Stimulated activated memory B cell treated with anti-CD40 and anti-IgM and Interleukin-4, amounts not matched to agents 10 μg/mL and 1 μg/mL and 100 μg/mL, for 72 hours (primary cell): Measurements from ENCODE around the gene GALNT7.
"Not testable (repeated sequence)": the region's sequence is repeated elsewhere in the genome, so short reads cannot be mapped to it uniquely, and the experiment has no call there.

Experiments
- ATAC-seq: fragments of 150-1000 bp; cut with Tn5 transposase; 2 replicates; pipeline ENCODE4 v1.10.0; 2021
- H3K27ac Mint-ChIP-seq: one replicate; pipeline ENCODE4 v1.8.0; 2022; ENCODE audit warnings: mild to moderate bottlenecking, mixed read lengths
- H3K27me3 Mint-ChIP-seq: one replicate; pipeline ENCODE4 v1.8.0; 2022; ENCODE audit warnings: mixed read lengths
- H3K36me3 Mint-ChIP-seq: one replicate; pipeline ENCODE4 v1.8.0; 2022; ENCODE audit warnings: mixed read lengths
- H3K4me1 Mint-ChIP-seq: one replicate; pipeline ENCODE4 v1.8.0; 2022; ENCODE audit warnings: mixed read lengths
- H3K4me3 Mint-ChIP-seq: one replicate; pipeline ENCODE4 v1.8.0; 2022; ENCODE audit warnings: mild to moderate bottlenecking, moderate library complexity, mixed read lengths
- H3K9me3 Mint-ChIP-seq: one replicate; pipeline ENCODE4 v1.8.0; 2022; ENCODE audit warnings: mixed read lengths

The GALNT7 gene

DNA sequence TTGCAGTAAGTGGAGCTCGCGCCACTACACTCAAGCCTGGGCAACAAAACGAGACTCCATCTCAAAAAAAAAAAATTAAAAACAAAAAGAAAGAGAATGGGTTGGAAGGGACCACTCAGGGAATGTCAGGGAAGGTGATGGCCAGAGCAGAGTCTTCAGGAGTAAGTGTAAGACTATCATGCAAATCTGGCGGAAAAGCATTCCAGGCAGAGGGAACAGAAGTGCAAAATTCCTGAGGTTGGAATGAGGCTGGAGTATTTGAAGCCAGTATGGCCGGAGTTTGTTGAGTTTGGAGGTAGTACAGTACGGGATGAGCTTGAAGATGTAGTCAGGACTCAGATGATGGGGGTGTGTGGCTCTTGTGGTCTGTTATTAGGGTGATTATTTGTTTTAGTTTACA lies 7.4 kb downstream of the GALNT7 start:
- Mint-ChIP-seq H3K9me3 (no peaks in the 10 kb centered on the region), H3K4me1 (peaks cover 51% of the 10 kb centered on the region), H3K27me3 (no peaks in the 10 kb centered on the region)

DNA sequence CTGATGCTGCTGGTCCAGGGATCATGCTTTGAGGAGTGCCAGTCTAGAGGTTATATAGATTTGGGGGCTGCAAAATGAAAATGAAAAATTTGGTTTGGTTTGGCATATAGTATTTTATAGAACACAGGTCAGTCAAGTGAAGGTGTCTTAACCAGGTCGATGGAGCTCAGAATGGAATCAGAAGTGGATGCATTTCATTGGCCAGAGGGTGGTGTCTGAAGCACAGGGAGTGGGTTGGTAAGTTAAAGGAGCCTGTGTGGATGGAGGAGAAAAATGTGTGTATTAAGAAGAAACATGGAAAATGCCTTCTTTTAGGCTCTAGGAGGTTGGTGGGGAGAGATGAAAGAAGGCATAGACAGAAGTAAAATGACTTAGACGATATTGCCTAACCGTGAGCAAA lies 8.6 kb downstream of the GALNT7 start:
- no peak overlapping the region for H3K4me3 Mint-ChIP-seq
- no peaks in the 10 kb centered on the region for H3K36me3 Mint-ChIP-seq
- H3K4me1 Mint-ChIP-seq = peaks cover 46% of the 10 kb centered on the region
- ATAC-seq = no peak
- no peak overlapping the region for H3K27ac Mint-ChIP-seq
- H3K9me3 Mint-ChIP-seq = no peaks in the 10 kb centered on the region
- H3K27me3 Mint-ChIP-seq = no peaks in the 10 kb centered on the region

More for the DNA sequence above, 7.4 kb downstream of the GALNT7 start:
- Mint-ChIP-seq H3K27ac (no peak overlapping the region), H3K4me3 (no peak overlapping the region), H3K36me3 (no peaks in the 10 kb centered on the region)
- ATAC-seq = no peak

DNA sequence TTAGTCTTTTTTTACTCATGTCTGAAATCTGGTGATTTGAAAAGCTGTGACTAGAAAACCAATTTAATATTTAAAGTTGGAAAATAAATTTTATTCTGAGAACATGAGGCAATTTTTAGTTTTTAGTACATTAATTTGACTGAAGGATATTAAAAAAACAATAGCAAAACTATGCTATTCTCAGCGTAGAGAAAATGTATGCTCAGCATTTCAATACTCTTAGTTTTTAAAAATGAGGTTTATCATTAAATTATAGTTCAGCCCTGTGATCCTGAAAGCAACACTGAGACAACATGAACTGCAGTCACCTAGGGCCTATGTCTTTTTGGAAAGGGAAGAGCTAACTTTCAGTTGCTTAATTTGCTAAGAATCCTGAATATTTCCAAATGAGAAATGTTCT lies 9.5 kb downstream of the GALNT7 start:
- H3K36me3 Mint-ChIP-seq = no peaks in the 10 kb centered on the region
- no peak overlapping the region for H3K4me3 Mint-ChIP-seq
- no peaks in the 10 kb centered on the region for H3K9me3 Mint-ChIP-seq
- H3K27me3 Mint-ChIP-seq = no peaks in the 10 kb centered on the region
- no peak overlapping the region for H3K27ac Mint-ChIP-seq
- peaks cover 38% of the 10 kb centered on the region for H3K4me1 Mint-ChIP-seq
- ATAC-seq = no peak

DNA sequence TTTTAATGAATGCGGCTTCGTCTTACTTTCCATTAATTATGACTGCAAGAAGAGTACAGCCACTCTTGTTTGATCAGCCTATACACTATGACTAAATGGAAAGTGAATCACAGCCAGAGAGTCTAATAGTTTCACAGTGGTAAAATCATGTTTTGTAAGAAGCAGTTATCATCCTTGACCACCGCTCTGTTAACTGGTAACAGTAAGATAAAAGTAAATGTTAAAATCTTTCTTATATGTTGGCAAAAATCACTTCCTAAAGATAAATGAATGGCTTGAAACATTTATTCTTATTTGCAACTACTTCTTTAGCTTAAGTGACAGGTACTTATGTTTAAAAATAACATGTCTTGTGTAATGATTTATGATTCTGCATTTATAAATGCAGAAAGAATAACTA lies 13.2 kb downstream of the GALNT7 start:
- Mint-ChIP-seq H3K36me3 (no peaks in the 10 kb centered on the region), H3K27ac (no peak overlapping the region), H3K9me3 (no peaks in the 10 kb centered on the region), H3K4me3 (no peak overlapping the region), H3K4me1 (peaks cover 29% of the 10 kb centered on the region), H3K27me3 (no peaks in the 10 kb centered on the region)
- ATAC-seq = no peak

DNA sequence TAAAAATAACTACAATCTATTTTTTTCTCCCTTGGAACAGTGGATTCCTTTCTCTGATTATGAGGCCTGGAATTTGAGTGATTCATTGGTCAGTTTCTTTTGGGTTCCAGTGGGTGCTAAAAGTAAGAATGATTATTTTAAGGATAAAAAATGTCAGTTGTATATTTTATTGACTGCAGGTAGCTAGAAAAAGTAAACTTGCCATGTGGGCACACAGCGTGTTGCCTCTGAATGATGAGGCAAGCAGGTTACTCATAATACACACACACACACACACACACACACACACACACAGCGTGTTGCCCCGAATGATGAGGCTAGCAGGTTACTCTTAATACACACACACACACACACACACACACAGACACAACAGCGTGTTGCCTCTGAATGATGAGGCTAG lies 13.8 kb downstream of the GALNT7 start:
- Mint-ChIP-seq H3K27me3 (no peaks in the 10 kb centered on the region), H3K36me3 (no peaks in the 10 kb centered on the region), H3K9me3 (no peaks in the 10 kb centered on the region), H3K4me1 (peaks cover 23% of the 10 kb centered on the region), H3K4me3 (no peak overlapping the region), H3K27ac (no peak overlapping the region)
- no peak for ATAC-seq

DNA sequence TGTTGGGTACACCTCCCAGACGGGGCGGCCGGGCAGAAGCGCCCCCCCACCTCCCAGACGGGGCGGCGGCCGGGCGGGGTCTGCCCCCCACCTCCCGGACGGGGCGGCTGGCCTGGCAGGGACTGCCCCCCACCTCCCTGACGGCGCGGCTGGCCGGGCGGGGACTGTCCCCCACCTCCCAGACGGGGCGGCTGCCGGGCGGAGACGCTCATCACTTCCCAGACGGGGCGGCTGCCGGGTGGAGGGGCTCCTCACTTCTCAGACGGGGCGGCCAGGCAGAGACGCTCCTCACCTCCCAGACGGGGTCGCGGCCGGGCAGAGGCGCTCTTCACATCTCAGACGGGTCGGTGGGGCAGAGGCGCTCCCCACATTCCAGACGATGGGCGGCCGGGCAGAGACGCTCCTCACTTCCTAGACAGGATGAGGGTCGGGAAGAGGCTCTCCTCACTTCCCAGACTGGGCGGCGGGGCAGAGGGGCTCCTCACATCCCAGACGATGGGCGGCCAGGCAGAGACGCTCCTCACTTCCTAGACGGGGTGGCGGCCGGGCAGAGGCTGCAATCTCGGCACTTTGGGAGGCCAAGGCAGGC lies 15.1 kb downstream of the GALNT7 start:
- not testable (repeated sequence) for H3K27me3 Mint-ChIP-seq, H3K4me3 Mint-ChIP-seq, H3K27ac Mint-ChIP-seq, H3K36me3 Mint-ChIP-seq, ATAC-seq, H3K9me3 Mint-ChIP-seq
- H3K4me1 Mint-ChIP-seq = peaks cover 20% of the 10 kb centered on the region

DNA sequence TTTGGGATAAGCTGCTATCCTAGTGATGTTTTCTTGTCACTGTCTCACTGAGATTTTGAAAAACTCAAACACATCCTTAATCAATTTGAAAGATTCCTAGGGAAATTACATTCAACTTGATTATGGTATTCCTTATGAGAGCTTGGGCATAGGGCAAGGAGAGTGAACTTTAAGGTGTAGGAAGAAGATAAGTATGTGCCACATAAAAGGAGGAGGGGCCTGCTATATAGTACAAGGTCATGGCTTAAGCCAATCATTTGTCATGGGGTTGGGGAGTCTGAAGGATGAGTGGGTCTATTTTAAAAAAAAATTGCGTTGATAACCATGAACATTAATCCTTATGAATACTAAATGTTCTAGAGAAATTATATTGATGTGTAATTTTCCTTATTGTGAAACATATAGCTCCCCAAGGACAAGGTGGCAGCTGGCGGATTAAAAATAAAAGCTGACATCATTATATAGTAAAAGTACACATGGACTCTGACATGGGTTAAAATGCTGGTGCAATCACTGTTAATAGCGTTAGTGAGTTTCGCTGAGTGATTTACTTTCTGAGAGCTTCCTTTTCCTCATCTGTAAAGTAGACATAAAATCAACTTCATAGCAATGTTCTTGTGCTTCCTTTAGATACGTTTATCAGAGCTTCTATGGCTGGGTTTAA lies 17.4 kb downstream of the GALNT7 start:
- H3K4me3 Mint-ChIP-seq = no peak overlapping the region
- no peaks in the 10 kb centered on the region for H3K9me3 Mint-ChIP-seq
- ATAC-seq = no peak
- no peak overlapping the region for H3K27ac Mint-ChIP-seq
- peaks cover 5% of the 10 kb centered on the region for H3K36me3 Mint-ChIP-seq
- H3K27me3 Mint-ChIP-seq = no peaks in the 10 kb centered on the region
- H3K4me1 Mint-ChIP-seq = peaks cover 36% of the 10 kb centered on the region

DNA sequence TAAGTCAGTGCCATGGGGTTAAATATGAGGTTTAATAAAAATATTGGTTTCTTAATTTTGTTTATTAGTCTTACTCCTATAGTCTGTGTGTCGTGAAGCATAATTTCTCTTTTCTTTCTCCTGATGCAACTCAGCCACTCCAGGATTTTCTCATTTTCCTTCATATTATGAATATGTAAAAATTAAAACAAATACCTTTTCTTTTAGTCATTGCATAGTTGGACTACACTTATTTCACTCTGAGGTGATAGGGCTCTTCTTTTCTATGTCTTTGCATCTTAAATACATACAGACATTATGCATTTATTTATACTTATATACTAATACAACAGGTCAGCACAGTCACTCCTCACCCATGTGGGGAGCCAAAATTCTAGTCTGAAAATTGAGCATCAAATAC lies 19.1 kb downstream of the GALNT7 start:
- Mint-ChIP-seq H3K4me3 (no peak overlapping the region), H3K27ac (no peak overlapping the region), H3K4me1 (peaks cover 53% of the 10 kb centered on the region), H3K9me3 (no peaks in the 10 kb centered on the region), H3K36me3 (peaks cover 5% of the 10 kb centered on the region), H3K27me3 (no peaks in the 10 kb centered on the region)
- ATAC-seq = no peak

DNA sequence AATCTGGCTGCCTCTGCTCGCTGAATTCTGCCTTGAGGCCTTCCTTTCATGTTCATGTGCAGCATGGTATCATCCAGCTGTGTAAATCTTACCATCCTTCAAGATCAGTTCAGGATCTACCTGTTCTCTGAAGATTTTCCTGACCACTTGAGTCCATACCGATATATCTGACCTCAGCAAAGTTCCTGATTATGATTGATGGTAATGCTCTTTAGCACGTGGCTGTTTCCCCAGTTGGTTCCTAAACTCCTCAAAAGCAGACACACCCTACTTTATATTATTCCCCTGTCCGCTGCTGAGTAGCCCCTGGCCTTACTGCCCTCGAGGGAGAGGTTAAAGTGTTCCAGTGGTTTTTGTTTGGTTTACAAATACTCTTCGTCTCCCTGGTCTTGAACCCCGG lies 20.0 kb downstream of the GALNT7 start:
- Mint-ChIP-seq H3K36me3 (peaks cover 5% of the 10 kb centered on the region), H3K9me3 (no peaks in the 10 kb centered on the region), H3K27ac (no peak overlapping the region), H3K4me3 (no peak overlapping the region), H3K27me3 (no peaks in the 10 kb centered on the region), H3K4me1 (peaks cover 56% of the 10 kb centered on the region)
- no peak for ATAC-seq

DNA sequence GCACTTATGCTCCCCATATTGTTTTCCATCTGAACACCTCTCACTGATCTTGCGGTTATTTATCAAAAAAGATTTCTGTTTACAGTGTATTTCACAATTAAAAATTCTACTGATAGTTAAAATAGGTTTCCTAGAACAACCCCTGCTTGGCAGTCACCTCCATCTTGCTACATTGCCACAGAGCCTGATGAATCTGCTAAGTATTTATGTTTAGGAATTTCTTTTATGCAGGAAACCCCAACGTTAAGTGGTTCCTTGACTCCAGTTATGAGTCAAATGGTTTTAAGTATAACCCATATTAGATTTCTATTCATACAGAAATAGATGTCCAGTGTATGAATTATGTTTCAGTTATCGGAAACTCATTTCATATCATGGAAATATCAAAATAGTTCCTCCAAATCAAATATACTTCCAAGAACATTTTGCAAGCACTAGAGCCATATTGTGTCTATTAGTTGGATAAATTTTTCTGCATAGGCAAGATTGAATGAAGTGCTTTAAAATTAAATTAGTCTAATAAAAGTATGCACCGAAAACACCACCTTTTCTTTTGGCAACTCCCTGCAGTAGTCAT lies 20.6 kb downstream of the GALNT7 start:
- peaks cover 56% of the 10 kb centered on the region for H3K4me1 Mint-ChIP-seq
- no peak overlapping the region for H3K27ac Mint-ChIP-seq
- no peaks in the 10 kb centered on the region for H3K9me3 Mint-ChIP-seq

DNA sequence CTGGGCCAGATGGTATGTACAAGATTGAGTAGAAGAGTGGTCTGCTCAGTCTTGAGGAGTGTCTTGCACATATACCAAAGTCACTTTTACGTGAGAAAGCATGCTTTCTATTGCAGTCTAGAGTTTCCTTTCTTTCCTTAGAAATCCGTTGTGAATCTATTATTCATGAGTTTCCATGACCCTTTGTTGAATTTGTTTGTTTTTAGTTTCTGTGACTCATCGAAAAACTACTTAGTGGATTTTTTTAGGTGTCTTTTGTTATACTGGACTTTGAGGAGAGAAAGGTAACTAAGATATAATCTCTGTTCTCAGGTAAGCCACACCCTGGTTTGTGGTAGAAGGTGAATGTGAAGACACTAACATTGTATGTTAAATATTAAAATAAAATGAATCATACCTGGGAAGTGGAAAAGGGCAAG lies 23.0 kb downstream of the GALNT7 start:
- Mint-ChIP-seq H3K4me3 (no peak overlapping the region), H3K4me1 (peaks cover 53% of the 10 kb centered on the region), H3K27me3 (no peaks in the 10 kb centered on the region), H3K9me3 (no peaks in the 10 kb centered on the region), H3K36me3 (peaks cover 5% of the 10 kb centered on the region), H3K27ac (no peak overlapping the region)
- no peak for ATAC-seq

More for the DNA sequence above, 20.6 kb downstream of the GALNT7 start:
- no peak for ATAC-seq
- no peaks in the 10 kb centered on the region for H3K27me3 Mint-ChIP-seq
- H3K4me3 Mint-ChIP-seq = no peak overlapping the region
- peaks cover 5% of the 10 kb centered on the region for H3K36me3 Mint-ChIP-seq

DNA sequence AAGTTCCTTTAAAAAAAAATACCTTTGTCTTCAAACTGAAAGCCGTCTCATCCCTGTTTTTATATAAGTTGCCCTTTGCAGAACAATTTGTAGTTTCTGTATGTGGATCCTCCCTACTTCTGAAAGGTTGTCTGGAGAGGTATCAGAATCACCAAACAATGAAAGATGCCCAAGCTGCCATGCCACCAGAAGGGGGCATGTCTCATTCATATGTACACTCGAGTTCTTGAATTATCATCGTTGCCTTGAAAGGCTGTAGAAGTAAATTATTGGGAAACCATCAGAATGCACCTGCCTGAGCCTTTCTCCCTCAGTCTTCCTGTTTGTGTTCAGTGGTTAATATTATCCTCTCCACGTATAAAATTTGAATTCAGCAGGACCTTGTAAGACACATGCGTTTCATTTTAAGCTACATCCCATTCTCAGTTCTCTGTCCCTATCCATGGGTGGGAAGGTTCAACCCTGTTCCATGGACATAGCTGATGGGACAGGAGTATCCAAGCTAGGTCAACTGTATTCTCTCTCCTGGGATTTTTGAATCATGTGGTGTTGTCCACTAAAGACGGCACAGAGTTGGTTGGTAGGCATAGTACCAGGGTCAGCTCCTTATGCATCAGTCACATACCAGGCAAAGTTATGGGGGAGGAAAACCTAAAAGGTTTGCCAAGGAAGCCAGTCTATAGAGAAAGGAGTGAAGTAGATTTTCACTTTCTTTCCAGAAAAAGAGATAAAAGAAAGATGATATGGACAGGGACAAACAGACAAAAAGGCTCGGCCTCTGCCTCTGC lies 24.0 kb downstream of the GALNT7 start:
- Mint-ChIP-seq H3K4me3 (no peak overlapping the region), H3K36me3 (peaks cover 5% of the 10 kb centered on the region), H3K27ac (no peak overlapping the region), H3K4me1 (peaks cover 53% of the 10 kb centered on the region), H3K9me3 (no peaks in the 10 kb centered on the region), H3K27me3 (no peaks in the 10 kb centered on the region)
- no peak for ATAC-seq

DNA sequence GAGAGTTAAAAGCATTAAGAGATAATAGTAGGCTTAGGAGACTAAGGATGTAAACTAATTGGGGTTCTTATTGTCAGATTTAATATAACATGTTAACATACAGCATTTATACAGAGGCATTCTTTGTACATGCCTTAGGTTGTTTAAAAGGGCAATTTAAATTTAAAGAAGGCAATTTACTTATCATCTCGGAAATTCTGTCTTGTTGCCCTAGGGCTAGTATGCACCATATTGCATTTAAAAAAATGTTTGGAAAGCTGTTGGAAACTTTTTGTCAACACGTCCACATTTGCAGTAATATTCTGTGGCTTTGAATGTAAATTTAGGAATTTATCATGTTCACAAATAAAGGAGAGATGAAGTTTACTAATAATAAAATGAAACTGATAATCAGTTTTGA lies 25.5 kb downstream of the GALNT7 start:
- H3K27me3 Mint-ChIP-seq = no peaks in the 10 kb centered on the region
- H3K4me1 Mint-ChIP-seq = peaks cover 53% of the 10 kb centered on the region
- no peaks in the 10 kb centered on the region for H3K9me3 Mint-ChIP-seq
- no peak overlapping the region for H3K4me3 Mint-ChIP-seq
- no peak for ATAC-seq
- H3K27ac Mint-ChIP-seq = no peak overlapping the region
- no peaks in the 10 kb centered on the region for H3K36me3 Mint-ChIP-seq

DNA sequence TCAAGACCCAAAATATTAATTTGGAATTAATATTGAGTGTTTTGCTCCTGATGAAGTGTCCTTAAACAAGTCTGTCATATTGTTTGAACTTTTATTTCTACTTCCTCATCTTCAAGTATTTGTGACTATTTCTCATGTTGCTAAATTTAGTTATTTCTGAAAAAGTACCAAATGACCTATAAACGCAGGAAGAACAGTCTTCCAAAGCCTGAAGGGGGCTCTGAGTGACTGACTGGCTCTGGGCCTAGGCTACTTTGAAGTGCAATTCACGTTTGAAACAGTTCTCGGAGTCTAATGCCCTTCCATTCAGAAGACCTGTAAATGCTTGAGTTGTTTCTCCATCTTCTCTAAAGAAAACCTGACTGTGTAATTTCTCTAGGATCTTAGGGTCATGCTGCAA lies 26.5 kb downstream of the GALNT7 start:
- Mint-ChIP-seq H3K4me1 (peaks cover 48% of the 10 kb centered on the region), H3K4me3 (no peak overlapping the region), H3K27me3 (no peaks in the 10 kb centered on the region), H3K36me3 (no peaks in the 10 kb centered on the region), H3K27ac (peak overlapping the region; percentile 80), H3K9me3 (no peaks in the 10 kb centered on the region)
- ATAC-seq = no peak

DNA sequence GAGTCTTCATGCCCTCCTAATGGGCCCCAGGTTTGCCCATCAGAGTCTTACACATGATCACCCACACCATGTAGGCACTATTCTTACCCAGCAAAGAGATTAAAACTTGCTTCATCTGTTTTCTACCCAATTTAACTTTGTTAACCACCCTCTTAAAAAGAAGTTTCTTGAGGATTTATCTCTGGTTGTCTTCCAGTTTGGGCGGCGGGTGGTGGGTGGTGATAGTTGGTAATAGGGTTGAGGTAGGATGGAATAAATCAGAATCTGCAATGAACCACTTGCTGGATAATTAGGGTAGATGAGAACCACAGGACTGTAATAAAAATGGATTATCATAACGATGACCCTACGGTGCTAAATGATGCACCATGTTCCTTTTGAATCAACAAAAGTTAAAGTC lies 30.9 kb downstream of the GALNT7 start:
- peaks cover 25% of the 10 kb centered on the region for H3K4me1 Mint-ChIP-seq
- no peak overlapping the region for H3K4me3 Mint-ChIP-seq
- H3K9me3 Mint-ChIP-seq = peaks cover 10% of the 10 kb centered on the region
- H3K36me3 Mint-ChIP-seq = peaks cover 21% of the 10 kb centered on the region
- H3K27me3 Mint-ChIP-seq = no peaks in the 10 kb centered on the region
- no peak overlapping the region for H3K27ac Mint-ChIP-seq
- no peak for ATAC-seq
